CD4-positive, alpha-beta T cell (primary cell): ENCODE results near the gene IGFBP1. TPM values are rescaled to one million over a fixed set of nuclear protein-coding genes. Genes with fewer than 3 reads are reported as not detected.

ENCODE experiments used
- ATAC-seq: fragments of 200-7000 bp; cut with Tn5 transposase; one replicate; pipeline ENCODE4 v1.10.0; 2022; ENCODE audit warnings: mild to moderate bottlenecking; ENCODE audit not compliant: poor library complexity
- CTCF ChIA-PET: fragments of 350-600 bp; sonication (Branson Sonifier 250); formaldehyde crosslinking; loops from one replicate; lab custom pipeline; 2021; ENCODE audit warnings: antibody characterized with exemption, inconsistent platforms; lab: Charles Lee
- POLR2A ChIA-PET: fragments of 350-600 bp; sonication (Branson Sonifier 250); formaldehyde crosslinking; loops from one replicate; lab custom pipeline; 2021; ENCODE audit warnings: antibody characterized with exemption, inconsistent platforms; lab: Charles Lee
- DNase-seq, 14 experiments: peaks; one replicate each; pipeline ENCODE4 v3.0.0-alpha.2; 2013 to 2020; ENCODE audit warnings: mixed read lengths in 2 of 14
- H3K27ac ChIP-seq, 2 donors: one replicate each; pipeline versions ENCODE4 v1.5.1 to v1.7.0; 2013; ENCODE audit warnings: low read length in 2 of 2, low read depth in 1 of 2, mild to moderate bottlenecking in 1 of 2
- H3K27me3 ChIP-seq, 2 experiments: 1 replicate in 1 of 2; 2 replicates in 1 of 2; pipeline versions ENCODE4 v1.6.1 to v1.7.0; 2013; ENCODE audit warnings: low read length in 2 of 2, control low read depth in 1 of 2, mild to moderate bottlenecking in 1 of 2, moderate library complexity in 1 of 2; ENCODE audit not compliant: insufficient read depth in 2 of 2, control insufficient read depth in 1 of 2
- H3K36me3 ChIP-seq: one replicate; pipeline ENCODE4 v1.6.1; 2013; ENCODE audit warnings: low read length, control low read depth; ENCODE audit not compliant: insufficient read depth
- H3K4me1 ChIP-seq: one replicate; pipeline ENCODE4 v1.6.1; 2013; ENCODE audit warnings: low read length, control low read depth; ENCODE audit not compliant: insufficient read depth
- H3K4me3 ChIP-seq: one replicate; pipeline ENCODE4 v1.5.1; 2013; ENCODE audit warnings: mild to moderate bottlenecking, low read length, moderate library complexity
- H3K9me3 ChIP-seq, 2 experiments: 1 replicate in 1 of 2; 2 replicates in 1 of 2; pipeline versions ENCODE4 v1.6.1 to v1.7.0; 2013; ENCODE audit warnings: low read length in 2 of 2, mild to moderate bottlenecking in 2 of 2, control low read depth in 1 of 2, moderate library complexity in 1 of 2; ENCODE audit not compliant: control insufficient read depth in 1 of 2, insufficient read depth in 1 of 2
- H3K27ac Mint-ChIP-seq: one replicate; pipeline ENCODE4 v1.8.0; 2020; ENCODE audit warnings: mixed read lengths
- H3K27me3 Mint-ChIP-seq: one replicate; pipeline ENCODE4 v1.8.0; 2021; ENCODE audit warnings: mixed read lengths
- H3K36me3 Mint-ChIP-seq: one replicate; pipeline ENCODE4 v1.8.0; 2021; ENCODE audit warnings: low read depth, mixed read lengths
- H3K4me1 Mint-ChIP-seq: one replicate; pipeline ENCODE4 v1.8.0; 2021; ENCODE audit warnings: low read depth, mixed read lengths
- H3K4me3 Mint-ChIP-seq: one replicate; pipeline ENCODE4 v1.8.0; 2020; ENCODE audit warnings: mild to moderate bottlenecking, mixed read lengths
- H3K9me3 Mint-ChIP-seq: one replicate; pipeline ENCODE4 v1.8.0; 2020; ENCODE audit warnings: mixed read lengths
- intact Hi-C, 2 experiments: fragments of 100-400 bp; cut with DNase I in 1 of 2; cut with micrococcal nuclease in 1 of 2; formaldehyde crosslinking; loops; one replicate each; pipeline versions ENCODE4 v1.15.1 to v1.9.0; 2023 to 2025; cut with DNase I, micrococcal nuclease
- total RNA-seq, 174 experiments: library from RNA in 2 of 174; stranded (reverse) in 2 of 174; gene quantifications; one replicate each; pipeline ENCODE4 v1.2.3 and lab custom pipeline; 2021 to 2026
- TF ChIP-seq, protein P1 (sequence below): fragments of 200-600 bp; IDR thresholded peaks from one replicate; pipeline ENCODE4 v1.8.0; 2022; ENCODE audit warnings: antibody characterized with exemption, mild to moderate bottlenecking

IGFBP1 gene
- total RNA-seq, 2 experiments from 2014 or later = not detected

DNA sequence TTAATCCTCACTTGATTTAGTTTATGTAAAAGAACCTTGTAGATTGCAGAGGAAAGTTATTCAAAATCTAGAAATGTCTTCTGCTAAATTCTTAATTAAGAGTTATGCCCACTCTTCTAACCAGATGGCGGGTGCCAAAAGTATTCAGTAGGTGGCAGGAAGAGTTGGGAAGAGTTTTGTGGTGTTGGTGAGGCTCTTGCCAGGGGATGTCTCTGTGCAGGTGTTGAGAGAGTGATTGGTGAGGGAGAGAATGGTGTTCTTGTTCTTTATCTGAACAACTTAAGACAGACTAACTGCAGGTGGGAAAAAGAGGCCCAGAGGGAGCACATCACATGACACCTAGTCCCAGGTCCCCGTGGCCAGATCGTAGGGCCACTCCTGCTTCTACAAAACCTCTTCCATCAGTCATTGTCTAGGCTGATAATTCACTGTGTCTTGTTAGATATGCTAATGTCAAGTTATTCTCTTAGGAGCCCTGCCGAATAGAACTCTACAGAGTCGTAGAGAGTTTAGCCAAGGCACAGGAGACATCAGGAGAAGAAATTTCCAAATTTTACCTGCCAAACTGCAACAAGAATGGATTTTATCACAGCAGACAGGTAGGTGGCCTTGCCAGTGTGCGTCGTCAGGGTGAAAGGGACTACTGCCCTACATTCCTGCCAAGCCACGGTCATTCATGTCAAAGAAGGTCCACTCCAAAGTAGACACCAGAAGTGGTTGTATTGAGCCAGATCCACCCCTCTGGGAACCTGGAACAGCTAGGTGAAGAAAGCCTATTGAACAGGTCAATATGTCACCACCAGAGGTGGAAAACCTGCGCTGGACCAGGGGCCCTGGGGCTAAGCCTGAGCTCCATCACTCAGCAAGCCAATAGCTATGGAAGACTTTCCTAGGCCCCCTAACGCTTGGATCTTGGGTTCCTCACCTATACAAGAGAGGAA is 3.4 kb downstream of the IGFBP1 start:
- H3K4me1 Mint-ChIP-seq = no peaks in the 10 kb centered on the region
- POLR2A ChIA-PET = no interaction called here

DNA sequence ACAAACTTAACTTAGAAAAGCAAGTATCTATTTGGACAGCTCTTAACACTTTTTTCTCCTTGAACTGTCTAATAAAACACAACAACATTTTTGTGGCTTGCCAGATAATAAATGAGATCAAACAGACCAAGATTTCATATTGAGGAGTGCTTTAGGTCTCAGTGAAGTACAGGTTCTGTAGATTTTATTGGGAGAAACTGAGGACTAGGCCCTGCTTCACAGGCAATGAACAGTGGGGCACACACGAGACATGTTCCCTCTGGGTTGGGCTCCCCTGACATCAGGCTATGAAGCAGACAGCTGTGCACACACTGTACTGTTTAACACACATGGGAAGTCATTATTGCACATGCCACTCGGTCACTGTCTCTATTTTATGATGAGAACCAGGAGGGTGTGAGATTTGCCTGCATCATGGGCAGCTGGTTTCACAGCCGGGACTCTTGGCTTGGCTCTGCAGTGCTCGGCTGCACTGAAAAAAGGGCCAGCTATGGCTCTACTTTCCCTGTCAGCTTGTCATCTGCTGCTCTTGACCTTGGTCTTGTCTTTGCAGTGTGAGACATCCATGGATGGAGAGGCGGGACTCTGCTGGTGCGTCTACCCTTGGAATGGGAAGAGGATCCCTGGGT is 4.2 kb downstream of the IGFBP1 start:
- Mint-ChIP-seq H3K9me3 (no peaks in the 10 kb centered on the region), H3K27me3 (peaks cover 81% of the 10 kb centered on the region), H3K4me3 (no peak overlapping the region), H3K36me3 (no peaks in the 10 kb centered on the region), H3K4me1 (no peaks in the 10 kb centered on the region), H3K27ac (no peak overlapping the region)
- TF ChIP-seq, protein P1, sequence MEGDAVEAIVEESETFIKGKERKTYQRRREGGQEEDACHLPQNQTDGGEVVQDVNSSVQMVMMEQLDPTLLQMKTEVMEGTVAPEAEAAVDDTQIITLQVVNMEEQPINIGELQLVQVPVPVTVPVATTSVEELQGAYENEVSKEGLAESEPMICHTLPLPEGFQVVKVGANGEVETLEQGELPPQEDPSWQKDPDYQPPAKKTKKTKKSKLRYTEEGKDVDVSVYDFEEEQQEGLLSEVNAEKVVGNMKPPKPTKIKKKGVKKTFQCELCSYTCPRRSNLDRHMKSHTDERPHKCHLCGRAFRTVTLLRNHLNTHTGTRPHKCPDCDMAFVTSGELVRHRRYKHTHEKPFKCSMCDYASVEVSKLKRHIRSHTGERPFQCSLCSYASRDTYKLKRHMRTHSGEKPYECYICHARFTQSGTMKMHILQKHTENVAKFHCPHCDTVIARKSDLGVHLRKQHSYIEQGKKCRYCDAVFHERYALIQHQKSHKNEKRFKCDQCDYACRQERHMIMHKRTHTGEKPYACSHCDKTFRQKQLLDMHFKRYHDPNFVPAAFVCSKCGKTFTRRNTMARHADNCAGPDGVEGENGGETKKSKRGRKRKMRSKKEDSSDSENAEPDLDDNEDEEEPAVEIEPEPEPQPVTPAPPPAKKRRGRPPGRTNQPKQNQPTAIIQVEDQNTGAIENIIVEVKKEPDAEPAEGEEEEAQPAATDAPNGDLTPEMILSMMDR = no peak
- Histone ChIP-seq H3K27ac (no peak overlapping the region), H3K4me1 (no peaks in the 10 kb centered on the region), H3K27me3 (peaks cover 32 to 43% of the 10 kb centered on the region in 2 experiments), H3K4me3 (no peak overlapping the region), H3K9me3 (no peaks in the 10 kb centered on the region), H3K36me3 (no peaks in the 10 kb centered on the region)
- intact Hi-C loops = no loop called here
- POLR2A ChIA-PET = no interaction called here
- CTCF ChIA-PET = interaction anchor here (0.6 kb wide), 1 partner anchor 196 kb away, joined by 3 read pairs; no protein-coding TSS in a partner anchor
- DNase-seq = no peak
- no peak for ATAC-seq

More for the DNA sequence above, 3.4 kb downstream of the IGFBP1 start:
- peaks cover 35 to 51% of the 10 kb centered on the region in 2 experiments for H3K27me3 ChIP-seq
- no peaks in the 10 kb centered on the region for H3K36me3 ChIP-seq
- DNase-seq (no peak), ATAC-seq (no peak)
- intact Hi-C loops = loop anchor here in 1 of 2 experiments (2.0 kb wide), 2 partner anchors 1197 to 1363 kb away; no protein-coding TSS in a partner anchor
- H3K9me3 ChIP-seq = no peaks in the 10 kb centered on the region
- no peak overlapping the region for H3K4me3 ChIP-seq
- Mint-ChIP-seq H3K27me3 (peaks cover 84% of the 10 kb centered on the region), H3K36me3 (no peaks in the 10 kb centered on the region), H3K4me3 (no peak overlapping the region), H3K27ac (no peak overlapping the region), H3K9me3 (no peaks in the 10 kb centered on the region)
- TF ChIP-seq, protein P1 = peak; percentile 4
- CTCF ChIA-PET = interaction anchor here (0.6 kb wide), 1 partner anchor 195 kb away, joined by 3 read pairs; no protein-coding TSS in a partner anchor
- H3K4me1 ChIP-seq = no peaks in the 10 kb centered on the region
- no peak overlapping the region for H3K27ac ChIP-seq

DNA sequence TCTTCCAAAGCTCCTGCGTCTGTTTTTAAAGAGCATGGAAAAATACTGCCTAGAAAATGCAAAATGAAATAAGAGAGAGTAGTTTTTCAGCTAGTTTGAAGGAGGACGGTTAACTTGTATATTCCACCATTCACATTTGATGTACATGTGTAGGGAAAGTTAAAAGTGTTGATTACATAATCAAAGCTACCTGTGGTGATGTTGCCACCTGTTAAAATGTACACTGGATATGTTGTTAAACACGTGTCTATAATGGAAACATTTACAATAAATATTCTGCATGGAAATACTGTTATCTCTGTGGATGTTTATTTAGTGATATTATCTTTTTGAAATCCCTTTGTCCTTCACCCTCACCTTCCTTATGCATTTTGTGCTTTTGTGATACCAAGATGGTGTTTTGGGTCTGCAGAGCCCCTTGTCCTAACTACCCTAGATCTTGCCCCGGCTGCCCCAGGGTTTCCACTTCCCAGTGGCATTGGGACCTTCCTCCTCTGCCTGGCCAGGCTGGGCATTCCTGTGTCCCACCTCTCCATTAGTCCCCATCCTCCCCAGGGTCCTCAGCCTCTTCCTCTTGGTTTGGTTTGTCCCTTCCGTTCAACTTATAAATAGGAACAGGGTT is 5.2 kb downstream of the IGFBP1 start:
- no peaks in the 10 kb centered on the region for H3K4me1 Mint-ChIP-seq
- no peaks in the 10 kb centered on the region for H3K36me3 ChIP-seq
- intact Hi-C loops = no loop called here
- H3K27me3 ChIP-seq = peaks cover 22 to 34% of the 10 kb centered on the region in 2 experiments
- no peaks in the 10 kb centered on the region for H3K36me3 Mint-ChIP-seq
- H3K4me3 ChIP-seq = no peak overlapping the region
- H3K4me1 ChIP-seq = no peaks in the 10 kb centered on the region
- no peaks in the 10 kb centered on the region for H3K9me3 ChIP-seq
- ChIA-PET POLR2A (no interaction called here), CTCF (no interaction called here)
- no peaks in the 10 kb centered on the region for H3K9me3 Mint-ChIP-seq
- ATAC-seq (no peak), DNase-seq (no peak)
- no peak overlapping the region for H3K27ac Mint-ChIP-seq
- H3K27ac ChIP-seq = no peak overlapping the region
- H3K4me3 Mint-ChIP-seq = no peak overlapping the region
- peaks cover 82% of the 10 kb centered on the region for H3K27me3 Mint-ChIP-seq
- TF ChIP-seq, protein P1 = no peak
